Measurements from ENCODE around the gene PSMA6. TPM values are rescaled to one million over a fixed set of nuclear protein-coding genes. Genes with fewer than 3 reads are reported as not detected.
"Not testable (repeated sequence)": the region's sequence is repeated elsewhere in the genome, so short reads cannot be mapped to it uniquely, and the experiment has no call there.

PSMA6 gene
- total RNA-seq, 2 donors from 2014 or later, result 178 to 197 TPM

DNA sequence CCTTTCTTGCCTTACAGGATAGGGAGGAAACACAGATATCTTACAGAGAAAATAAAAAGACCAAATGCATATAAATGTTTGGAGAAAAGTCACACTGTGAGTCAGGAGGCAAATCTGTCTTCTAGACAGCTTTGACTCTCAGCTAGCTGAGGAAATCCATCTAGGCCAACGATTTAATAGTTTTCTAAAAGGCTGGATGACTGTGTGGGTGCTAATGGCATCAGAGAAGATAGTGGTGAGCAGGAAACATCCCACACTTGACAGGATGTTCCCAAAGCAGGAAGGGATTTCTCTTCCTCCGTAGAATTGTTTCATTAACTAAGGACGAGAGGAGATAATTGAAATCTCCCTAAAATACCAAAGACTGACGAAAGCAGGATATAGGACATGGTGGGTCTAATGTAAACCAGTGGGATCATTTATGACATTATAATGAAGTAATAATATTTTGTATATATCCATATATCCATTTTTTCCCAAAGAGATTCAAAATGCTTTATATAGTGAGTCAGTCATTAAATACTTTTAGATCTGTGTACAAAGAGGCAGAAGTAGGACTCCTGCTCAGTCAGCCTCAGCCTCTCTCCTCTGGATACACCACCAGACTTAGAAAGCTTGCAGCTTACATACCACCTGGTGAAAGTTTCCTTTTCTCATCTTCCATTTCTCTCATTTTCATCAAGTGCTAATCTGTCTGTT lies 44.3 kb upstream of the PSMA6 start:
- Histone ChIP-seq H3K9me3 (no peaks in the 10 kb centered on the region), H3K9ac (ENCODE audit: low read depth in 2 of 2, low read length in 2 of 2) (no peak overlapping the region), H3K27me3 (no peaks in the 10 kb centered on the region), H3K4me1 (no peaks in the 10 kb centered on the region), H3K4me3 (no peak overlapping the region), H3K36me3 (no peaks in the 10 kb centered on the region), H3K27ac (no peak overlapping the region)
- intact Hi-C loops (cut with DNase I), result no loop called here
- TF ChIP-seq, protein P1, sequence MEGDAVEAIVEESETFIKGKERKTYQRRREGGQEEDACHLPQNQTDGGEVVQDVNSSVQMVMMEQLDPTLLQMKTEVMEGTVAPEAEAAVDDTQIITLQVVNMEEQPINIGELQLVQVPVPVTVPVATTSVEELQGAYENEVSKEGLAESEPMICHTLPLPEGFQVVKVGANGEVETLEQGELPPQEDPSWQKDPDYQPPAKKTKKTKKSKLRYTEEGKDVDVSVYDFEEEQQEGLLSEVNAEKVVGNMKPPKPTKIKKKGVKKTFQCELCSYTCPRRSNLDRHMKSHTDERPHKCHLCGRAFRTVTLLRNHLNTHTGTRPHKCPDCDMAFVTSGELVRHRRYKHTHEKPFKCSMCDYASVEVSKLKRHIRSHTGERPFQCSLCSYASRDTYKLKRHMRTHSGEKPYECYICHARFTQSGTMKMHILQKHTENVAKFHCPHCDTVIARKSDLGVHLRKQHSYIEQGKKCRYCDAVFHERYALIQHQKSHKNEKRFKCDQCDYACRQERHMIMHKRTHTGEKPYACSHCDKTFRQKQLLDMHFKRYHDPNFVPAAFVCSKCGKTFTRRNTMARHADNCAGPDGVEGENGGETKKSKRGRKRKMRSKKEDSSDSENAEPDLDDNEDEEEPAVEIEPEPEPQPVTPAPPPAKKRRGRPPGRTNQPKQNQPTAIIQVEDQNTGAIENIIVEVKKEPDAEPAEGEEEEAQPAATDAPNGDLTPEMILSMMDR (IDR thresholded peaks at IDR 0.05), result no peak
- DNase-seq, result no peak

DNA sequence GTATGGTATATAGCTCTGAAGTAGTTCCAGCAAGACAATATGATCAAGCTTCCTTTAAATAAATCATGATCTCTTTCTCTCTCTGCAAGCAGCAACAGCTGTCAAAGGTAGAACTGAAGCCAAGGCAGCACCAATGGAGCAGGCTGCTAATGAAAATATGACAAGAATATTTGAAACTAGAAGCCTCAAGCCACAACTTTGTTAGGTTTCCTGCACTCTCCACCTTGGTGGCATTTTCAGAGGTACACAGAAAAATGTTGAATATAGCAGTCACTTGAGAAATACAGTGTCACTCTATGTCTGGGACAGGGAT lies 43.8 kb upstream of the PSMA6 start:
- H3K36me3 ChIP-seq, result no peaks in the 10 kb centered on the region
- H3K9me3 ChIP-seq, result no peaks in the 10 kb centered on the region
- no peak for DNase-seq
- no peak overlapping the region for H3K9ac ChIP-seq (ENCODE audit: low read depth in 2 of 2, low read length in 2 of 2)
- no peak overlapping the region for H3K4me3 ChIP-seq
- H3K27me3 ChIP-seq, result no peaks in the 10 kb centered on the region
- TF ChIP-seq, protein P1 (IDR thresholded peaks at IDR 0.05), result no peak
- intact Hi-C loops (cut with DNase I), result no loop called here
- H3K27ac ChIP-seq, result no peak overlapping the region
- no peaks in the 10 kb centered on the region for H3K4me1 ChIP-seq

DNA sequence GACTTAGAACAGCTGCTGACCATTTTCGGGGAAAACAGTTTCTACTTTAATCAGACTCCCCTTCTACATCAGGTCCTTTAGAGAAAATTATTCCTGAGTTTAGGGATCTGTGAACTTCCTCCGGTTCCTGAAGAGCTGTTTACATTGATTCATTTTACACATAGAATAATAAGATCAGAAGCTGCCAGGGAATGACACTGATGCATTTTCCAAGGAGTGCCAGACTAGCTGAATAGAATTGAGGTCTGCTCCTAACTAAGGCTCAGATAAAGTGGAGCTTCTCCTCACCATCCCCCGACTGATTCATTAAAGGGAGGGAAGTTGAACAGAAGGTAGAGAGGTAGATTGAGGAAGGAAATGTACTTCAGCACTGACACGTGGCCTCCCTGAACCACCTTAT lies 41.9 kb upstream of the PSMA6 start:
- DNase-seq, result no peak
- Histone ChIP-seq H3K9ac (ENCODE audit: low read depth in 2 of 2, low read length in 2 of 2) (no peak overlapping the region), H3K36me3 (no peaks in the 10 kb centered on the region), H3K9me3 (no peaks in the 10 kb centered on the region), H3K4me3 (no peak overlapping the region), H3K4me1 (no peaks in the 10 kb centered on the region), H3K27ac (no peak overlapping the region), H3K27me3 (no peaks in the 10 kb centered on the region)
- TF ChIP-seq, protein P1 (IDR thresholded peaks at IDR 0.05), result no peak
- intact Hi-C loops (cut with DNase I), result no loop called here

DNA sequence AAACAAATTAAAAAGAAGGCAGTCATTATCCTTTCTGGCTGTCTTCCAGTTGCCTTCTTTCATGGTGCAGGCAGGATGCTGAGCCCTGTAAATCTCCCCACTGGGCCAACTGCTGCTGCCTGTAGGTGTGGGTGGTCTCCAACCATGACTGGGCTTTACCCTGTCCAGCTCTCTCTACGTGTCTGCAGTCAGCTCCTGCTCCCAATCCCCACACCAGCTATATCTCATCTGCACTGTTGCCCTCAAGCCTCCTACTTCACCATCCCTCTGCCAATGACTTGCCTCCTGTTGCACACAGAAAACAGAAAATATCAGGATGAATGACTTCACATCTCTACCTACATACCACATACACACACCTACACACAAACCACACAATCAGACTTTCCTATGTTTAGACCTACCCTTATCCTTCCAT lies 39.7 kb upstream of the PSMA6 start:
- TF ChIP-seq, protein P1 (IDR thresholded peaks at IDR 0.05), result no peak

DNA sequence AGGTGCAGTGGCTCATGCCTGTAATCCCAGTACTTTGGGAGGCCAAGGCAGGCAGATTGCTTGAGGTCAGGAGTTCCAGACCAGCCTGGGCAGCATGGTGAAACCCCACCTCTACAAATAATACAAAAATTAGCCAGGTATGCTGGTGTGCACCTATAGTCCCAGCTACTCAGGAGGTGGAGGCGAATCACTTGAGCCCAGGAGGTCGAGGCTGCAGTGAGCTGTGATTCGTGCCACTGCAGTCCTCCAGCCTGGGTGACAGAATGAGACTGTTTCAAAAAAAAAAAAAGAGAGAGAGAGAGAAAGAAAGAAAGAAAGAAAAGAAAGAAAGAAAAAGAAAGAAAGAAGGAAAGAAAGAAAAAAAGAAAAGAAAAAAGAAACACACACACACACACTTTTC lies 39.1 kb upstream of the PSMA6 start:
- H3K27ac ChIP-seq; intact Hi-C loops (cut with DNase I); H3K4me1 ChIP-seq; H3K9ac ChIP-seq (ENCODE audit: low read depth in 2 of 2, low read length in 2 of 2); H3K36me3 ChIP-seq; H3K9me3 ChIP-seq; H3K27me3 ChIP-seq; H3K4me3 ChIP-seq; DNase-seq: not testable (repeated sequence)

More for the DNA sequence above, 39.7 kb upstream of the PSMA6 start:
- Histone ChIP-seq H3K27ac (no peak overlapping the region), H3K27me3 (no peaks in the 10 kb centered on the region), H3K9me3 (no peaks in the 10 kb centered on the region), H3K4me1 (no peaks in the 10 kb centered on the region), H3K36me3 (no peaks in the 10 kb centered on the region), H3K4me3 (no peak overlapping the region), H3K9ac (ENCODE audit: low read depth in 2 of 2, low read length in 2 of 2) (no peak overlapping the region)
- intact Hi-C loops (cut with DNase I), result no loop called here
- no peak for DNase-seq

DNA sequence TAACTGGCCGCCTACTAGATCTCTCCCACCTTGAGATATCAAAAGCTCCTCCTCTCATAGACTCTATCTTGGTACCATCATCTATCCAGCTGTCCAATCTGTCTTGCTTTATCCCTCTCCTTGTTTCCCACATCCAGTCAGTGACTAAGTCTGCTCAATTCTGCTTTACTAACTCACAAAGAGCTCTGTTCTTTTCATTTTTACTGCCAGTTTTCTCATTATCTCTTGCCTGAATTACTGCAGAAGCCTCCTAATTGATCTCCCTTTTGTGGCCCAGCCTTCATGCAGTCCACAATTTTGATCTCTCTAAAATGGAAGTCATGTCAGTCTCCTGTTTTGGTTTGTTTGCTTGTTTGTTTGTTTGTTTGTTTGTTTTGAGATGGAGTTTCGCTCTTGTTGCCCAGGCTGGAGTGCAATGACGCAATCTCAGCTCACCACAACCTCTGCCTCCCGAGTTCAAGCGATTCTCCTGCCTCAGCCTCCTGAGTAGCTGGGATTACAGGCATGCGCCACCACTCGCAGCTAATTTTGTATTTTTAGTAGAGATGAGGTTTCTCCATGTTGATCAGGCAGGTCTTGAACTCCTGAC lies 38.1 kb upstream of the PSMA6 start:
- DNase-seq; intact Hi-C loops (cut with DNase I); H3K36me3 ChIP-seq; H3K9me3 ChIP-seq; H3K4me1 ChIP-seq; H3K27me3 ChIP-seq; H3K9ac ChIP-seq (ENCODE audit: low read depth in 2 of 2, low read length in 2 of 2); H3K4me3 ChIP-seq; H3K27ac ChIP-seq: not testable (repeated sequence)

Measured in colonic mucosa (tissue), 4 donors.